Liver (tissue), 3 donors: ENCODE data around the gene FUT2.
"Not testable (repeated sequence)": the region's sequence is repeated elsewhere in the genome, so short reads cannot be mapped to it uniquely, and the experiment has no call there.

Experiments used
- CTCF ChIP-seq: fragments of 150-350 bp; IDR thresholded peaks from 2 replicates; pipeline ENCODE4 v1.5.1; 2017; ENCODE audit warnings: improper control_type of control experiment, low read depth, low read length; ENCODE audit not compliant: missing input control
- FOXA1 ChIP-seq: IDR thresholded peaks from 2 replicates; pipeline ENCODE4 v1.6.1; 2016; ENCODE audit warnings: antibody characterized with exemption
- RAD21 ChIP-seq, 2 donors: IDR thresholded peaks; 2 replicates each; pipeline ENCODE4 v1.6.1; 2016; ENCODE audit warnings: antibody characterized with exemption in 2 of 2, mild to moderate bottlenecking in 2 of 2
- REST ChIP-seq: IDR thresholded peaks from 2 replicates; pipeline ENCODE4 v1.6.1; 2016; ENCODE audit warnings: antibody characterized with exemption, mild to moderate bottlenecking
- RXRA ChIP-seq, 2 donors: IDR thresholded peaks; 2 replicates each; pipeline ENCODE4 v1.6.1; 2017 to 2018; ENCODE audit warnings: antibody characterized with exemption in 2 of 2, mild to moderate bottlenecking in 1 of 2
- TAF1 ChIP-seq: conservative IDR thresholded peaks from 2 replicates; pipeline ENCODE4 v1.6.1; 2016; ENCODE audit warnings: antibody characterized with exemption, mild to moderate bottlenecking
- TF ChIP-seq, protein P1 (sequence below): IDR thresholded peaks from 2 replicates; pipeline ENCODE4 v1.6.1; 2016; ENCODE audit warnings: antibody characterized with exemption
- donor health status: healthy.
- donor health status: healthy.

DNA sequence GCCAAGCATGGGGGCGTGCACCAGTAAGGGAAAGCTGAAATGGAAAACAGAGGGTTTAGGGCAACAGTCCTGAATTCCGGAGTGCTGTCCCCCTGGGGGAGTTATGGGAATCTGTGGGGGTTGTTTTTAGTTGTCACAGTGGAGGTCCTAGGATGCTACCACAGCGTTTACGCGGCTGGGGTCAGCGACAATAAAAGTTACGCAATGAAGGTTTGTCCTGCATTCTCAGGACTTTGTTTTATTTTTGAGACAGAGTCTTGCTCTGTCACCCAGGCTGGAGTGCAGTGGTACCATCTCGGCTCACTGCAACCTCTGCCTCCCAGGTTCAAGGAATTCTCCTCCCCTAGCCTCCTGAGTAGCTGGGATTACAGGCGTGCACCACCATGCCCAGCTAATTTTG lies 2.1 kb upstream of the FUT2 start:
- TF ChIP-seq CTCF; RXRA (IDR thresholded peaks at IDR 0.05); FOXA1; REST; RAD21 (IDR thresholded peaks at IDR 0.05); TAF1: not testable (repeated sequence)
- TF ChIP-seq, protein P1, sequence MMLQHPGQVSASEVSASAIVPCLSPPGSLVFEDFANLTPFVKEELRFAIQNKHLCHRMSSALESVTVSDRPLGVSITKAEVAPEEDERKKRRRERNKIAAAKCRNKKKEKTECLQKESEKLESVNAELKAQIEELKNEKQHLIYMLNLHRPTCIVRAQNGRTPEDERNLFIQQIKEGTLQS: not testable (repeated sequence)
